NCI-H1930 (cell line): ENCODE results near the gene TMEM231.
A peak's percentile ranks its signal among the peaks of the same experiment; 100 is the strongest.
"Not testable (repeated sequence)": the region's sequence is repeated elsewhere in the genome, so short reads cannot be mapped to it uniquely, and the experiment has no call there.

Source experiments
- DNase-seq, 2 experiments: peaks; one replicate each; lab custom pipeline; 2025; lab: John Stamatoyannopoulos, UW

The TMEM231 gene, protein sequence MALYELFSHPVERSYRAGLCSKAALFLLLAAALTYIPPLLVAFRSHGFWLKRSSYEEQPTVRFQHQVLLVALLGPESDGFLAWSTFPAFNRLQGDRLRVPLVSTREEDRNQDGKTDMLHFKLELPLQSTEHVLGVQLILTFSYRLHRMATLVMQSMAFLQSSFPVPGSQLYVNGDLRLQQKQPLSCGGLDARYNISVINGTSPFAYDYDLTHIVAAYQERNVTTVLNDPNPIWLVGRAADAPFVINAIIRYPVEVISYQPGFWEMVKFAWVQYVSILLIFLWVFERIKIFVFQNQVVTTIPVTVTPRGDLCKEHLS

DNA sequence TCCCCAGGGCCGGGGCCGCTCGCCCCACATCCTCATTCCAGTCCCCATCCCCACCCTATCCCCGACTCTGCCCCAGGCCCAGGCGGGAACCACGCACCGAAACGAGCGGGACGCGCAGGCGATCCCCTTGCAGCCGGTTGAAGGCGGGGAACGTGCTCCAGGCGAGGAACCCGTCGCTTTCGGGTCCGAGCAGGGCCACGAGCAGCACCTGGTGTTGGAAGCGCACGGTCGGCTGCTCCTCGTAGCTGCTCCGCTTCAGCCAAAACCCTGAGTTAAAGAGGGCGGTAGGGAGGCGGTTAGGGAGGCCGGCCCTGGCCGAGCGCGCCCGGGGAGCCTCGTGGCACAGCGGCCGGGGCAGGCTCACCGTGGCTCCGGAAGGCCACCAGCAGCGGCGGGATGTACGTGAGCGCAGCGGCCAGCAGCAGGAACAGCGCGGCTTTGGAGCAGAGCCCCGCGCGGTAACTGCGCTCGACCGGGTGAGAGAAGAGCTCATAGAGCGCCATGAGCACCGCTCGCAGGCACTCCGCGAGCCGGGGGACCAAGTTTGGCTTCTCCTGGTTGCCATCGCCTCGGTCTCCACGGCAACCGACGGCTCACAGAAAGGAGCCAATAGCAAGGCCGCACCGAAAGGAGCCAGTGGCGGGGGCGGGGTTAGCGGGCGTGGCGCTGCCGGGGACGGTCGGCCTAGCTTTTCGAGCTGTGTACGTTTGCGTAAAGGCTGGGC lies at the start of gene TMEM231:
Gene TMEM231 (minus strand): TSS at position 546 of the 724 bp plus-strand sequence. CDS start 43 bp downstream, at position 503.
- peak; percentile 80 to 87 for DNase-seq

DNA sequence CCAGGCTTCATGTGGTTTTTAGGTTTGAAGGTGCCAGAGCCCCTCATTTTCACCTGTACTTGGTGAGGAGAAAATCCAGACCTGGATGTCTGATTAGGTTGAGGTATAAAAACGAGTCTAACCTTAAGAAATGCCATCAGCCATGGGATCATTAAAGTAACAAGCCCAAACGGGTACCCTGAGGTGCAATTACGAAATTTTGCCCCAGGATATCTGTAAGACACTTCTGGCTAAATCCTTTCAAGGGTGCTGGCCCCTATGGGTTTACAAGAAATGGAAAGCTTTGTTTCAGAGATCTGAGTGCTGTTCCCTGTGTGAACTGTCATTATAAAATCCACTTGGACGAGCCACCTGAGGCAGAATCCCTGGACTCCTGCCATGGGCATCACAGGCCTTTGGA lies 47.2 kb upstream of the TMEM231 start:
- no peak for DNase-seq

DNA sequence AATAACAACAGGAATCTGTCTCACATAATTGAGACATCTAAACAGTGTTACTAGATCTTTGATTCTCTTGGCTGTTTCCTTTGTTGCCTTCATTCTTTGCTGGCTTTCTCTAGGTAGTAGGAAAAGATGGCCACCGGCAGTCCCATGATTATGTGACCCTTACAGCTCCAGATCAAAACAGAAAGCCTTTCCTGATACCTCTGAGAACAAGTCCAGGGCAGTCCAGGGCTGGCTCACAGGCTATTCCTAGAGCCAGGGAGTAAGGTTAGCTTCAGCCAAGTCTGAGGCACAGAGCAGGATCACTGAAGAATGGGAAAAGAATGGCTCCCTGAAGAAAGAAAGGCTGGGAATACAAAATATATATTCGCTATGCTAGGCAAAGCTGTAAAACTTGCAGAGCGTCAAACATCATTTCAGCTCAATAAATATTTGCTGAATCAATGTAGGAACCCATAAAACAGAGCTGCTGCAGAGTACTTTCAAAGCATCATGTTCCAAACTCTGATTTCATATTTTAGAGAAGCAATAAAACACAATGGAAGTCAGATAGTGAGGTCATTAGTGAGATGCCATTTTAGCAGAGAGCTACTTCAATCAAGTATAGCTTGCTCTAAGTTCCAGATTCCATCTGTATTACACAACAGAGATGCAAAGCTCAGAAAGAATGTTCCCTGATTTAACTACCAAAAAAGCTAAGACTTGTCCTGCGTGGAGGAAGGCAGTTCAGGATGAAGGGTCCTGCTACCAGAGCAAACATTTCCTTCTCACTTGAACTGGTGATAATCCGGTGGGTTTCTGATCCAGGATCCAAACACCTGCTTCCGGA lies 43.6 kb upstream of the TMEM231 start:
- DNase-seq = no peak

DNA sequence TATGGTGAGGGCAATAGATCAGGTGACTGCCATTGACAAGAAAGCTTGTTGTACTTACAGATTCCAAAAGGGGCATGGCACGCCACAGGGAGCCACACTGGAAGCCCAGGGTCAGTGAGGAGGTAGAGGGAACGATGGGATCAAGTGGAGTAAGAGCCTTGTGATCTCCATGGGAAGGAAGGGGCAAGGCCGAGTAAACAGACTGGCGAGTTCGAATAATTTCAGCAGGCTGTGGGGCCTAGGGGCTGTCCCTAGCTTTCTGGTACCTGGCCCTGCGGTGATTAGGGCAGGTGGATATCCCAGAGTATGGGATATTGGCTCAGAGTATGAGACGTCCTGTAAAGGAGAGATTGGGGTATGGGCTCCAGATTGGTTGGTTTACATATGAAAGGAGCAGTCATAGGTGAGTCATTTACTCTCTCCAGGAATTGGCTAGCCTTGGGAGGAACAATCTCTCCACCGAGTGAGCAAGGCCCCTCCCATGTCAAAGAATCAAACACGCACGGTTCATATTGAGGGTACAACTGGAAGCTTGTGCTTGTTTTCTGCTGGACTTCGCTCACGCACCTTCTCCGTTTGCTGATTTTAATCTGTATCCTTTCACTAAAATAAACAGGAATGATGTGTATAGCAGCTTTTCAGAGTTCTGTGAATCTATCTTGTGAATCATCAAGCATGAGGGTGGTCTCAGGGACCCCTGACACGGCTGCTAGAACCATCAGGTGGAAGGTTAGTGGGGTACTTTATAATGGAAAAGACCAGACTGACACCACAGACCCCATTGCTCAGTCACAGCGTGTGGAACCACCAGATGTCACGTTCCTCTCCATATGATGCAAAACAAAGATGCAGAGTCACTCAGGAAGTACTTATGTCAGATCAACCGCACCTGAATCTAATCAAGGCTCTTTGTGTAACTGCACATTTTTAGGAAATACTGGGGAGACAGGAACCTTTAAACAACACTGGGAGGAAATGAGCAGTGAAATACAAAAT lies 38.1 kb upstream of the TMEM231 start:
- DNase-seq = no peak

DNA sequence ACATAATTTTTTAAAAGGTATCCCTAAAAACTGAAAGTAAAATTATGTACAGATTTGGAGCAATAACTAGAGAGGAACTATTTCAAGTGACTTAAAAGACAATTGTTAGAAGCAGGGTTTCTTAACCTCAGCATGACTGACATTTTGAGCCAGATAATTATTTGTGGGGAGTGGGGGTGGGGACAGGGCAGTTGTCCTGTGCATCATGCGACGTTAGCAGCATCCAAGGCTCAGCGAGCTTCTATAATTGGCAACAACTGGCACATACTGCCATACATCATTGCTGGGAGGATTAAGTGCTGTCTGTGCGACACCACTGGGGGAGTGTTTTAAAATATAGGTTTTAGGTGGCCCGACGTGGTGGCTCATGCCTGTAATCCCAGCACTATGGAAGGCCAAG lies 37.3 kb upstream of the TMEM231 start:
- no peak for DNase-seq

DNA sequence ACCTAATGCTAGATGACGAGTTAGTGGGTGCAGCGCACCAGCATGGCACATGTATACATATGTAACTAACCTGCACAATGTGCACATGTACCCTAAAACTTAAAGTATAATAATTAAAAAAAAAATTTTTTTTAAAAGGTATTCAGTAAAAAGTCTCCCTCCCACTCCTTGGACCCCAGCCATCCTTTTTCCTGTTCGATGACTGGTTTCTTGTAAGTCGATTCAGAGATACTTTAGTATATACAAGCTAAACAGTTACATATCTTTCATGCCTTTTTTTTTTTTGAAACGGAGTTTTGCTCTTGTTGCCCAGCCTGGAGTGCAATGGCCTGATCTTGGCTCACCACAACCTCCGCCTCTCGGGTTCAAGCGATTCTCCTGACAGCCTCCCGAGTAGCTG lies 35.9 kb upstream of the TMEM231 start:
- not testable (repeated sequence) for DNase-seq

DNA sequence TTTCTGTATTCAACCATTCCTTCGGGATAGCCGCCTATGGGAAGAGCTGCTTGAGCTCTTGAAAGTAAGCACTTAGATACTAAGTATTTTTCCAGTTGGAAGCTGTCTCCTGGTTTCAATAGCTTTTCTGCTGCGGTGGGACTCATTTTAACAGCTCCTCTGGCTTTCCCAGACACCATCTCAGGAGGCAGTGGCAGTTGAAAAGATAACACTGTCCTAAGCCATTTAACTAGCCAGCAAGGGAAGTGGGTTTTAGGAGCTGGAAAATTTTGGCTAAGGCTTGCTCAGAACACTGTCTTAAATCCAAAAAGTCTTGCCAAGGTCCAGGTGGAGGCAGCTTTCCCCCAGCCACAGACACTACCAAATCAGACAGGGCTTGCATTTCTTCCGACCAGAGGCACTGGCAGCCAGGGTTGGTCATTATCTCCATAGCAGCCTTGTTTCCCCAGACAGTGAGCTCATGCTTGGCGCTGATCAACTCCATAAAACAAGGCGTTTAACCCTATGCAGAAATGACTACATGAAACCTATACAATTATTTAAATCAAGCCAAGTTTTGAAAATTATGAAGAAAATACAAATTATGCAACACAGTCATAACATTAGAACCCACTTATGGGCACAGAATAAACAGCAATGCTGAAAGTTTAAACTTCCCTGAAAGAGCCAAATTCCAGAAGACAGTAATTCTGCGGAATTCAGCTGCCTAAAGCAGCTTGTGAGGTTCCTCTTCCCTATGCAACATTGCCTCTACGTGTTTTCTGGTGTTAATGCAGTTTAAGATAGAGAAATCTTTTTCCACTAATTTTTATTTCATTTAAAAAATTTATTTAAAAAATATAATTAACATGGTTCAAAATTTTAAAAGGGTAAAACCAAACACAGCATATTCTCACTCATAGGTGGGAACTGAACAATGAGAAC lies 35.1 kb upstream of the TMEM231 start:
- DNase-seq = no peak

DNA sequence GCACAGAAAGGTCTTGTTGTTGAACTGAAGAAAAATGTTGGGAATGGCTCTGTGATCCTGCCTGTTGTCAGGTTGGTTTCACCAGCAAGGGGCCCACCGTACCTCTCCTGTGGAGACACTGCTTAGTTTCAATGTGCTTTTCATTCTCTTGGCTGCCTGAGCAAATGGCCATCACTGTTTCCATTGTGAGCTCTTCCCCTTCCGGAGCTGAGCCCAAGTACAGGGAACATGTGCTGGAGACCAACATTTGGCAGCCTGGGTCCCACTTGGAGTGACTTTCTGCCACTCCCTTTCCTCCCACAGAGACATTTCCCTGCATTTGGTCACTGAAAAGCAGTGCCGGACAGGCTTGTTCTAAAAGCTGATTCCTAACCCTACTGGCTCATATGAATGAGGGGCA lies 33.3 kb upstream of the TMEM231 start:
- no peak for DNase-seq

DNA sequence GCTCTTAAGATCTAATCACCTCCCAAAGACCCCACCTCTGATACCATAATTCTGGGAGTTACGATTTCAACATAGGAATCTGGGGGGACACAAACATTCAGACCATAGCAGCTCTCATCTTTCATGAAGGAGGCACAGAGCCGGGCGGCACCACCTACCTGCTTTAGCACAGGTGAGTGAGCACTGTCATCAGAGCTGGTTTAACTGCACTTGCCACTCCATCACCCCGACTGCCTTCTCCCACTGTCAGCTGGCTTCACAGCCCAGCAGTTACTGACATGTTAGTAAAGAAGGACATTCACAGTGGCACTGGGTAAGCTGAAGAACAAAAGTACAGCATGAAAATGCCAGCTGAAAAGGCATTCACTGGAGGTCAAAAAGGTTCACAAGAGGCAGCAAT lies 32.7 kb upstream of the TMEM231 start:
- no peak for DNase-seq

DNA sequence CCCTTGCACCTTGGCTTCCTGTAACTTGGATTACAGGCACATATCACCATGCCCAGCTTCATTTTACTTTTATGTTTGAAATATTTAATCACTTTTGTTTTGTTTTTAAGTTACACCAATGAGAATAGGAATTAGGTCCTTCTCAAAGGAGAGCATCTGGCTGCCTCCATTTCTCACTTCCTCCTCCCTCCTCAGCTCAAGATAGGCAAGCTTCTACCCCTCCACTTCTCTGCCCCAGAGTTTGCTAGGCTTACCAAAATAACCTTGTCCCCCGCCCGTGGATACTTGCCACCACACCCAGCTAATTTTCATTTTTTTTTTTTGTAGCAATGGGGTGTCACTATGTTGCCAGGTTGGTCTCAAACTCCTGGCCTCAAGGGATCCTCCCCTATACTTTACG lies 28.1 kb upstream of the TMEM231 start:
- DNase-seq = no peak

DNA sequence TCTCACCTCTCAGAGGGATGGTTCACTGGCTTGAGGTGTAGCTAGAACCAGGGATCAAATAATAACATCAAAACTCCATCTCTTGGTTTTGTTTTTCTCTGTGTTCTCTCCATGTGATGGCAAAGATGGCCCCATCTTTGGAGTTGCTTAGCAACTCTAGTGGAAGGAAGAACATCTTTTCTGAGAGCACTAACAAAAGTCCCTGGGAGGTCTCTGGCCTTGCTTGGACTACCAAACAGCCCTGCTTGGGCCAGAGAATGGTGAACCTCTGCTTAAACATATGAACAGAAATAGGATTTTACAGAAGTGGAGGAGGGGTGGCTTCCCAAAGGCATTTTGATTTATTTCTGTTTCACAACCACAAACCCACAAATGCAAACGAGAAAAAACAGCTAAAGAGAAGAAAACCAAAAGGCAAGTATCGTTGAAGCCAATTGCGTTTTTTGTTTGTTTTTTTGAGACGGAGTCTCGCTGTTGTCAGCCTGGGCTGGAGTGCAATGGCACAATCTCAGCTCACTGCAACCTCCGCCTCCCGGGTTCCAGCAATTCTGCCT lies 23.3 kb upstream of the TMEM231 start:
- DNase-seq = no peak

DNA sequence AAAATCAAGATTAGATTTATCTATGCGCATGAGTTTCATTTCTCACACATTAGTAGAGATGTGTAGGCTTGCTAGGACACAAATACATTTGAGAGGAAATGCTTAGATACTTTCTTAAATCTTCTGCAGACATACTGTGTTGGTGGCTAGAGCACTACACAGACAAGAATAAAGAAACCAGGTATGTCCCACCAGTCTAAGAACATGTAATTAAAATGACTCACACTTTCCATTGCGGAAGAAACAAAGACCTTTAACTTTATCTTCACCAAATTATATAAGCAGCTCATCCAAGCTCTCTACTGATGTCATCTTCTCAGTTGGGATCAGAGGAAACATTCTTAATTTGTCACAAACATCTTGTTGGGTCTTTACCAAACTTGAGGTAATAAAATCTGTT lies 22.7 kb upstream of the TMEM231 start:
- DNase-seq = no peak

DNA sequence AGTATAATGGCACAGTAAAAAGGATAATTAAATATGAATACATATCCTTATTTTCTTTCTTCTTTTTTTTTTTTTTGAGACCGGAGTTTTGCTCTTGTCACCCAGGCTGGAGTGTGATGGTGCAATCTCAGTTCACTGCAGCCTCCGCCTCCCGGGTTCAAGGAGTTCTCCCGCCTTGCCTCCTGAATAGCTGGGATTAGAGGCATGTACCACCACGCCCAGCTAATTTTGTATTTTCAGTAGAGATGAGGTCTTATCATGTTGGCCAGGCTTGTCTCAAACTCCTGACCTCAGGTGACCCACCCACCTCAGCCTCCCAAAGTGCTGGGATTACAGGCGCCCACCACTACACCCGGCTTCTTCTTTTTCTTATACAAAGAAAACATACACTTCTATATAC lies 22.2 kb upstream of the TMEM231 start:
- no peak for DNase-seq

DNA sequence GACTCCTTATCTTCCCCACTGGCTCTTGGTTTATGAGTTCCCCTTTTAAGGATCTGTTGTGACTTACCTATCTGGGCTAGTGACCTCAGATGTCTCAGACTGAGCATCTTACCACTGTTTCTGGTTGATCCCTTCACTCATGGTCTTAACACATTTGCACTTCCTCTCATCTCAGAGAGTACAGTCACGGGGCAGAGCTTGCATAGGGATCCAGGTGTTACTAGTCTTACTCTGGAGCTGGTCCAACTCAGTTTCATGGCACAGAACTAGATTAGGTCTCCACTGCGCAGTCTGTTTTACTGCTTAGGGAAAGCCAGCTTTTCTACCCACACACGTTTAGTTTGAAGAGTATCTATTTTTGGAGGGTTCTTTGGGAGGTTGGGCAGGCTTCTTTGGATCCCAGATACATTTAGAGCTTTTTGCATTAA lies 20.3 kb upstream of the TMEM231 start:
- DNase-seq = no peak

DNA sequence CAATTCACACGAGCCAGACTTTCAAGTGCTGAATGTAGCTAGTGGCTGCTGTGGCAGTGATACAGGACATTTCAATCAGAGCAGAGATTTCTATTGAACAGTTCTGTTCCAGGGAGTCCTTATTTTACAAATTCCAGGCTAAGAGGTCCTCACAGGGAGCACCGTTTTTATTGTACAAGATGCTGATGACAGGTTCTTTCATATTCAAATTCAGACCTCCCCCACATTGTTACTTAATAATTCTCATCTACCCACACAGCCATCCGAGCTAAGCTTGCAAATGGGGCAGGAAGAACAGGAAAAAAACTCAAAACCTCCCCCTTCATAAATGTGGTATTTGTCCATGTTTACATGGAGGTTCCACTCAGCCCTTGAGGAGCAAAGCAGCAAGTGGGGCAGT lies 19.9 kb upstream of the TMEM231 start:
- DNase-seq = no peak

DNA sequence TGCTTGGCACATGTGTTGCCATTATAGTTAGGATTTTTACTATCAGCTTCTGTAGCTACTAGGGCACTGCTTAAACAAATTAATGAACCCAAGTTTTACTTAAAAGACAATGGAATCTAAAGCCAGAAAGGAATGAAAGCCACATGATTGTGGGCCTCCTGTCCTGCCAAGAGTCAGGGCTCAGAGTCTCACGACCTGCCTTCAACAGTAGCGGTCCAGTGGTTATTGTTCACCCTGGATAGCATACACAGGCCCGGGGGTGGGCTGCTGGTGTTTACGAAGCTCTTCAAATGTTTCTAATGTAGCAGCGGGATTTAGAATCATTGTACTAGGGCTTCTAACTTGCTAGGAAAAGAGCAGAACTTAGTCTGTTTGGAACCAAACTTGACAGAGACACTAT lies 17.9 kb upstream of the TMEM231 start:
- no peak for DNase-seq

DNA sequence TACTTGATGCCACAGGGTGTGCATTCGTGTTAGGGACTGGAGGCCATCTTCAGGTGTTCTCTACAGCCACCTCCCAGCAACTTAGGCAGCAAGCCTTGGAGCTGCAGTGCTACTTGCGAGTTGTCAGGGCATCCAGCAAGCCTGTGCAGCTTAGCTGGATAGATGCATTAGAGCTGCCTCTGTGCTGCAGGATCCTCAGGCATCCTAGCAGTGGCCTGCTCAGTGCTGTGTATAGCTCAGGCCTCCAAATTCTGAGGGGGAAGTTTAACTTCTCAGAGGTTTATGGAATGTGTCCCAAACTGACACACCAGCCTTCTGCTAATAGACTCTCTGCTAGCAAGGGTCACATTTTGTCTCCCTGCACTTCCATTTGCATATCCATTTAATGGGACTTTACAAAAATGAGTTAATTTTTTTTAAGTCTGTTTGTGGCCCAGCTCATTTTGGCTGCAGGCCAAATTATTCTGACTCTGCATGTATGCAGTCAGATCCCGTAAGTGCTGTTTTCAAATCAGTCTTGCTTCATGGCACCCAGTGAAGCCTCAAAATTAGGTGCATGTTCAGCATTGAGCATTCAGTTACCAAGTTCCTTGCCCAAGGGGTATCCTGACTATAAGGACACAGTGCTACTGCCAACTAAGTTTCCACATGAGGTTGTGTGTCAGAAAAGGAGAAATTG lies 17.0 kb upstream of the TMEM231 start:
- DNase-seq = no peak

DNA sequence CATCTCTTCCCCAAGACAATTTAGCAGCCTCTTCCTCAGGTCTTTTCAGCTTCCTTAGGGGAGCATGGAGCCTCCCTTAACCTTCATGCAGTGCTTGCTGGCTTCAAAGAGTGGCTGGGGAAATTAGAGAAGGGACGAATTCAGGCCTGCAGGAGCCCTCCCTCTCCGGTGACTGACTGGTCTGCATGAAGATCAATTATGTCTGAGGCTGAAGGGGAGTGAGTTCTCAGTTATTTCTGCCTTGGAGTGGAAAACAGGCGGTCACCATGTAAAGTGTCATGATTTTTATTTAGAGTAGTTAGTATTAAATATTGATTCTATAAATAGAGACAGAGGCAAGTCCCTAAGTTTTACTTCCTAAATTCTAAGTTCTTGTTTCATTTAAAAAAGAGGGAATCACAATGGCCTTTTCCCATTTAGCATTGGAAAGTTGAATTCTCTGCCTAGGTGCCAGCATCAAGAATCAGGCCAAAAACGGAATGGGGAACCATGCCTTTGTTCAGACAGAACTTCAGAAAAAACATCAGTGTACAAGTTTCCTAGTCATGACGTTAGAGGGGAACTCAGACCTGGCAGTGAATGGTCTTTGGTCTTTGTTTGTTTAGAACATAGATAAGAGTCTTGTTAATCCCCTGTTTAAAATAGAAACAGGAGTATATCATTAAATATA lies 14.5 kb upstream of the TMEM231 start:
- no peak for DNase-seq

DNA sequence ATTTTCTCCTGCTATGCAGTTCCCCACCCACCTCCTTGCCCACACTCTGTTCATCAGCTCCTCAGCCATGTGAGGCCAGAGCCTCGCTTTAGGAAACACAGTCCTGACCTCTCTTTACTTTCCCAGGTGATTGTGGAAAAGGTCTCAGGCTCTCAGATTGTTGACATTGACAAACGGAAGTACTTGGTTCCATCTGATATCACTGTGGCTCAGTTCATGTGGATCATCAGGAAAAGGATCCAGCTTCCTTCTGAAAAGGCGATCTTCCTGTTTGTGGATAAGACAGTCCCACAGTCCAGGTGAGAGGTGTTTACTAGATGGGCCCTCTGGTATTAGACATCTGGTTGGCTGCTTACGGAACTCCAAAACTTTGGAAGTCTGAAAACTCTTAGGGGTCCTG lies 11.9 kb upstream of the TMEM231 start:
- DNase-seq = no peak
